GM21737 (cell line): ENCODE data around the gene MED31.
"Not testable (repeated sequence)": the region's sequence is repeated elsewhere in the genome, so short reads cannot be mapped to it uniquely, and the experiment has no call there.

Experiments used
- ATAC-seq: cut with Tn5 transposase; IDR thresholded peaks from one replicate; pipeline ENCODE4 v1.9.1; 2021; ENCODE audit warnings: mild to moderate bottlenecking, moderate library complexity; ENCODE audit not compliant: unreplicated experiment

MED31 gene

DNA sequence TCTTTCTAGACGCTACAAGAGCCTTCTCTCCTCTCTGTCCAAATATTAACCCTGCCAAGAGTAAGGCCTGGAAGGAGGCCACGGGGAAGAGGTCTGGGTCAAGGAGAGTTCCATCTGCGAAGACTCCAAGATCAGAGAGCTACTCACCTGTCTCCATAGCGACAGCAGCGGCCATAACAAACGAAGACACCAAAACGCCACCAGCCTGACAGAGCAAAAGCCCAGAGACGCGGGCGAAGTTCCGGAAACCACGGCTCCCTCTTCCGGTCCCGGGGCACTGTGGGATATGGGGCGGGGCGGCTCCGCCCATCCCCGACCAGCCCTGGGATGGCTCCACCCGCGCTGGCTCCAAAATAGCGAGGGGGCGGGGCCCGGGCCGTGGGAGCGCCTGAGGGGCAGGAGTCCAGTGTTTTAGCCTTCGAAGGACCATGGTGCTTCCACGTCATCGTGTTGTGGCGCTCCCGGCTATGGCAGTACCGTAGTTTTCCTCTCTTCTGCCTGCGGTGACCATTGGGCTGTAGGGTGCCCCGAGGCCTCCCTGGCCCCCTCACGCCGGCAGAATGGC is at the start of gene MED31, which contains the start of gene C17orf100:
MED31 (minus strand) TSS at position 252 of the 565 bp plus-strand sequence; CDS start at position 175, 77 bp downstream.
C17orf100 (plus strand) TSS at position 409 of the 565 bp plus-strand sequence; CDS start at position 561, 152 bp downstream.
- peak; percentile 92 for ATAC-seq

GRCh38 chr17:6700948-6701307 is 49.5 kb upstream of the MED31 start:
- no peak for ATAC-seq

GRCh38 chr17:6699997-6700947 is 48.9 kb upstream of the MED31 start:
- no peak for ATAC-seq

DNA sequence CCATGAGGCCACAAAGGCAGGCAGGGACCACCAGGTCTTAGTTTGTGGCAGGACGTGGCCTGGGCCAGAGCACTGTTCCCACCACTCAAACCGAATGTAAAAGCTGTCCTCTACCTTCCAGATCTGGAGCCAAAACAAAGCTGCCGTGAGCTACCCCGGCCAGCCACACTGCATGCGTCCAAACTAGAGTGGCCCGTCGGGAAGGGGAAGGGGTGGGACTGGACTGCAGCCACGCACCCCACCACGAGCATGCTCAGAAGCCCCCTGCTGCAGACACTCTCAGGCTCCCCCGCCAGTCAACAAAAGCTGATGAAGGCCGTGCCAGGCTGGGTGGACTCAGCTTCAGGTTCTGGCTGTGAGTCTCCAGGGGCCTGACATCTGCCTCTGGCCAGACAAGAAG is 46.6 kb upstream of the MED31 start:
- no peak for ATAC-seq

DNA sequence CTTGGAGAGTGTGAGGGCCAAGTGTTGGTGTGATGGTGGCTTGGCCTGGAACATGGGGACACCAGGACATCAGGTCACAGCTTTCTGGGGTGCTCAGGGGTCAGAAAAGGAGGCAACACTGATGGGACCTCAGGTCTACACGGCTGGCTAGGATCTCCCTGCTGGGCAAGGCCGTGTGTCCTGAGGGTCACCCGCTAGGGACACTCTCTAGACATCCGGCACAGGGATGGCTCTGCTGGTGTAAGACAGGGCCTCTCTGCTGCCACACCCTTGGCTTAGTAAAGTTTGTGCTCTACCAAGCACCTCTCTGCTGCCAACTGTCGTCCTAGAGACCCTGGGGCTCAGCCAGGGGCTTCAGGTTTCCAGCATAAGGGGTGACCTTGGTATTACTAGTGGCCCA is 45.5 kb upstream of the MED31 start:
- no peak for ATAC-seq

- ATAC-seq = no peak
Observed at GRCh38 chr17:6695565-6695964, 44.2 kb upstream of the MED31 start.

- ATAC-seq = no peak
Observed at GRCh38 chr17:6695051-6695450, 43.6 kb upstream of the MED31 start.

GRCh38 chr17:6691958-6692357 is 40.6 kb upstream of the MED31 start:
- ATAC-seq = not testable (repeated sequence)

DNA sequence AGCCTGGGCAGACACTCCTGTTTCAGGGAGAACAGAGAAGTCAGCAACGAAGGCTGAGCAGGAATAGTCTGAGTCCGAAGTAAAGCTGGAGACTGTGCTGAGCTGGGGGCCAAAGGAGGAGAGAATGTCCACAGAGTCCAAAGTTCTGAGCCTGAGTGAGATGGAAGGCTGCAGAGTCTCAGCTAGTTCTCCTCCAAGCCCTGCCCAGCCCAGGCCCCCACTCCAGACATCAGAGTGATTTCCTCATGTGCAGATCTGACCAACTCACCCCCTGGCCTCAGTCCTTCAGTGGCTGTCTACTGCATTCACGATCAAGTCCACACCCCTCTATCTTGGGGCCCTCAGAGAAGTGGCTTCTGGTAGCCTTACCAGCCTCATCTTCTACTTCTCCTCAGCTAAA is 40.1 kb upstream of the MED31 start:
- no peak for ATAC-seq

GRCh38 chr17:6690641-6691040 is 39.2 kb upstream of the MED31 start:
- ATAC-seq = no peak

DNA sequence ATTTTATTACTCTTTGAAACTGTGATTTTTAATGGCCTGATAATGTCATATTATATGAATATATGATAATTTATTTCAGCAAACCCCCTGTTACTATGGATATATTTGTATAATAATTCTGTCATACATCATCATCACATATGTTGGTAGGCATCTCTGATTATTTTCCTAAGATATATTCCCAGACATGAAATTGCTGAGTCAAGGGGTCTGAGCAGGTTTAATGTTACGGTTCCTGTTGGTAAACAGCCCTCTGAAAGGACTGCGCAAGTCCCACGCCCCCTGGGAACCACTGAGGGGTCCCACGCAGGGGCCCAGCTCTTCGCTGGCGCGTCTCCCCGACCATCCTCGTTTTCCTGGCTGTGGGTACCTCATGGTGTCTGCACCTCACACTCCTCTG is 37.5 kb upstream of the MED31 start:
- no peak for ATAC-seq

GRCh38 chr17:6686026-6686425 is 34.6 kb upstream of the MED31 start:
- no peak for ATAC-seq

DNA sequence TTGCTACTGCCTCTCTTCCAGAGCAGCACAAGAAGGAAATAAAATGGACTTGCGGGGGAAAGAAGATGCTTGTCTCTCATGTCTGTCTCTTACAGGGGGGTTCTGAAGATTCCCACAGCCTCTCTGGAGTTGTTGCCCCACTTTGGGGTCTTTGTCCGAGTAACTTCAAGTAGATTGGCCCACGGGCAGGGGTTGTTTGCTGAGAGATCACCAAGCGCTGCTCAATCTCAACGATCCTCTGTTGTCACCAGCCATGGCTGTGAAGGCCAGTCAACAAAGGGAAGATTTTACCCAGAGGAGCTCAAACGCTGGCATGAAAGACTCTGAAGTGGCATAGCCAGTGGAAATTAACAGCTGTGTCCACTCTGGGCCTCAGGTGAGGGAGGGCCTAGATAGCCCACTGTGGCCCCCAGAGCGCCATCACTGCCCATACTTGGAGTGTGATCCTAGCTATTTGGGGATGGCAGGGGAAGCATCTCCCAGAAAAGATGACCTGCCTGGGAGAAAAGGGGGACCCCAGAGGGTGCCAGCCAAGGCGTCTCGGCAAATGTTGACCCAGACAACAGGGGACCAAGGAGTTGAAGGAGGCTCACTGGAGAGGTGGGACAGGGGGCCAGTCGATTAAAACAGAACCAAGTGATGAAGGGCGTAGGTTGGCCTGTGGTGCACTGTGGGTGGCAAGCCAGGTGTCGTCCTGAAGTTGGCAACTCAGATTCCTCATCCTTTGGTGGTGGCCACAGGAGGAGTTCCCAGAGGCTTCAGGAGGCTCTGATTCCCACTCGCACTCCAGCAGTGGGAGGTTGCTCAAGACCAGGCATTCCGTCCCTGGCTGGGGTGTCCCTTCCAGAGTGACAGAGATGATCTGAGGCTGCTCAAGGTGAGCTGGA is 33.7 kb upstream of the MED31 start:
- no peak for ATAC-seq

DNA sequence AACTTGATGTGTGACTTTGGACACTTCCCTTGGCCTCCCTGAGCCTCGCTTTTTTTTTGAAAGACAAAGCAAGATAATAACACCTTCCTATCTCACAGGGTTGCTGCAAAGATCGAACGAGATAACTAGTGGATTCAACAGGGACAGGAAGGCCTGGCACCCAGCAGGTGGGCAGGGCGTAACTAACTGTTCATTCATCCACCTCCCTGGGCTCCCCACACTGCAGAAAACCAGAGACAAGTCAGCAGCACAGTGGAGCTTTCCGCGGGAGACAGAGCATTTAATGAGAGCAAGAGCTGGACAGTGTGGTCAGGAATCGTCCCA is 33.0 kb upstream of the MED31 start:
- no peak for ATAC-seq

- no peak for ATAC-seq
Observed at GRCh38 chr17:6683730-6684459, 32.5 kb upstream of the MED31 start.

GRCh38 chr17:6683081-6683684 is 31.8 kb upstream of the MED31 start:
- ATAC-seq = no peak

GRCh38 chr17:6682339-6682738 is 30.9 kb upstream of the MED31 start:
- no peak for ATAC-seq

- no peak for ATAC-seq
Observed at GRCh38 chr17:6681671-6682070, 30.3 kb upstream of the MED31 start.

GRCh38 chr17:6681176-6681575 is 29.8 kb upstream of the MED31 start:
- ATAC-seq = no peak

GRCh38 chr17:6679241-6679640 is 27.8 kb upstream of the MED31 start:
- ATAC-seq = no peak
